Measurements from ENCODE around the gene SPC24.

SPC24 gene

DNA sequence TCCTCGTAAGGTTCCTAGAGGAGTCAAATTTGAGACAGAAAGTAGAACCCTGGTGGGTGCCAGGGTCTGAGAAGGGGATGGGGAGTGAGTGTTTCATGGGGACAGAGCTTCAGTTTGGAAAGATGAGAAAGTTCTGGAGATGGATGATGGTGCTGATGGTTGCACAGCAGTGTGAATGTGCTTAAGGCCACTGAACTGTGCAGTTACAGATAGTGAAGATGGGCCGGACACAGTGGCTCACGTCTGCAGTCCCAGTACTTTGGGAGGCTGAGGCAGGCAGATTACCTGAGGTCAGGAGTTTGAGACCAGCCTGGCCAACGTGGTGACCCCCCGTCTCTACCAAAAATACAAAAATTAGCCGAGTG lies 917 bp downstream of the SPC24 start:
- Histone ChIP-seq H3K27ac (replicated peaks) (peak overlapping the region; percentile 92), H3K27me3 (ENCODE audit: insufficient read depth, poor library complexity, severe bottlenecking) (no peaks in the 10 kb centered on the region), H3K4me3 (replicated peaks; ENCODE audit: insufficient read depth, low read length) (peak overlapping the region; percentile 97)
- TF ChIP-seq, protein P1, sequence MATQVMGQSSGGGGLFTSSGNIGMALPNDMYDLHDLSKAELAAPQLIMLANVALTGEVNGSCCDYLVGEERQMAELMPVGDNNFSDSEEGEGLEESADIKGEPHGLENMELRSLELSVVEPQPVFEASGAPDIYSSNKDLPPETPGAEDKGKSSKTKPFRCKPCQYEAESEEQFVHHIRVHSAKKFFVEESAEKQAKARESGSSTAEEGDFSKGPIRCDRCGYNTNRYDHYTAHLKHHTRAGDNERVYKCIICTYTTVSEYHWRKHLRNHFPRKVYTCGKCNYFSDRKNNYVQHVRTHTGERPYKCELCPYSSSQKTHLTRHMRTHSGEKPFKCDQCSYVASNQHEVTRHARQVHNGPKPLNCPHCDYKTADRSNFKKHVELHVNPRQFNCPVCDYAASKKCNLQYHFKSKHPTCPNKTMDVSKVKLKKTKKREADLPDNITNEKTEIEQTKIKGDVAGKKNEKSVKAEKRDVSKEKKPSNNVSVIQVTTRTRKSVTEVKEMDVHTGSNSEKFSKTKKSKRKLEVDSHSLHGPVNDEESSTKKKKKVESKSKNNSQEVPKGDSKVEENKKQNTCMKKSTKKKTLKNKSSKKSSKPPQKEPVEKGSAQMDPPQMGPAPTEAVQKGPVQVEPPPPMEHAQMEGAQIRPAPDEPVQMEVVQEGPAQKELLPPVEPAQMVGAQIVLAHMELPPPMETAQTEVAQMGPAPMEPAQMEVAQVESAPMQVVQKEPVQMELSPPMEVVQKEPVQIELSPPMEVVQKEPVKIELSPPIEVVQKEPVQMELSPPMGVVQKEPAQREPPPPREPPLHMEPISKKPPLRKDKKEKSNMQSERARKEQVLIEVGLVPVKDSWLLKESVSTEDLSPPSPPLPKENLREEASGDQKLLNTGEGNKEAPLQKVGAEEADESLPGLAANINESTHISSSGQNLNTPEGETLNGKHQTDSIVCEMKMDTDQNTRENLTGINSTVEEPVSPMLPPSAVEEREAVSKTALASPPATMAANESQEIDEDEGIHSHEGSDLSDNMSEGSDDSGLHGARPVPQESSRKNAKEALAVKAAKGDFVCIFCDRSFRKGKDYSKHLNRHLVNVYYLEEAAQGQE (IDR thresholded peaks at IDR 0.05; ENCODE audit: insufficient replicate concordance, low read depth) = no peak
- TF ChIP-seq POLR2AphosphoS5 (IDR thresholded peaks at IDR 0.05; ENCODE audit: low read depth) (no peak), SPI1 (IDR thresholded peaks at IDR 0.05; ENCODE audit: borderline replicate concordance, low read depth) (no peak), GABPA (IDR thresholded peaks at IDR 0.05; ENCODE audit: low read depth) (no peak)
- TF ChIP-seq, protein P2, sequence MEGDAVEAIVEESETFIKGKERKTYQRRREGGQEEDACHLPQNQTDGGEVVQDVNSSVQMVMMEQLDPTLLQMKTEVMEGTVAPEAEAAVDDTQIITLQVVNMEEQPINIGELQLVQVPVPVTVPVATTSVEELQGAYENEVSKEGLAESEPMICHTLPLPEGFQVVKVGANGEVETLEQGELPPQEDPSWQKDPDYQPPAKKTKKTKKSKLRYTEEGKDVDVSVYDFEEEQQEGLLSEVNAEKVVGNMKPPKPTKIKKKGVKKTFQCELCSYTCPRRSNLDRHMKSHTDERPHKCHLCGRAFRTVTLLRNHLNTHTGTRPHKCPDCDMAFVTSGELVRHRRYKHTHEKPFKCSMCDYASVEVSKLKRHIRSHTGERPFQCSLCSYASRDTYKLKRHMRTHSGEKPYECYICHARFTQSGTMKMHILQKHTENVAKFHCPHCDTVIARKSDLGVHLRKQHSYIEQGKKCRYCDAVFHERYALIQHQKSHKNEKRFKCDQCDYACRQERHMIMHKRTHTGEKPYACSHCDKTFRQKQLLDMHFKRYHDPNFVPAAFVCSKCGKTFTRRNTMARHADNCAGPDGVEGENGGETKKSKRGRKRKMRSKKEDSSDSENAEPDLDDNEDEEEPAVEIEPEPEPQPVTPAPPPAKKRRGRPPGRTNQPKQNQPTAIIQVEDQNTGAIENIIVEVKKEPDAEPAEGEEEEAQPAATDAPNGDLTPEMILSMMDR (IDR thresholded peaks at IDR 0.05; ENCODE audit: insufficient read depth, low read length) = no peak
- DNase-seq (ENCODE audit: low read depth in 1 of 2, low spot score in 1 of 2) = no peak

DNA sequence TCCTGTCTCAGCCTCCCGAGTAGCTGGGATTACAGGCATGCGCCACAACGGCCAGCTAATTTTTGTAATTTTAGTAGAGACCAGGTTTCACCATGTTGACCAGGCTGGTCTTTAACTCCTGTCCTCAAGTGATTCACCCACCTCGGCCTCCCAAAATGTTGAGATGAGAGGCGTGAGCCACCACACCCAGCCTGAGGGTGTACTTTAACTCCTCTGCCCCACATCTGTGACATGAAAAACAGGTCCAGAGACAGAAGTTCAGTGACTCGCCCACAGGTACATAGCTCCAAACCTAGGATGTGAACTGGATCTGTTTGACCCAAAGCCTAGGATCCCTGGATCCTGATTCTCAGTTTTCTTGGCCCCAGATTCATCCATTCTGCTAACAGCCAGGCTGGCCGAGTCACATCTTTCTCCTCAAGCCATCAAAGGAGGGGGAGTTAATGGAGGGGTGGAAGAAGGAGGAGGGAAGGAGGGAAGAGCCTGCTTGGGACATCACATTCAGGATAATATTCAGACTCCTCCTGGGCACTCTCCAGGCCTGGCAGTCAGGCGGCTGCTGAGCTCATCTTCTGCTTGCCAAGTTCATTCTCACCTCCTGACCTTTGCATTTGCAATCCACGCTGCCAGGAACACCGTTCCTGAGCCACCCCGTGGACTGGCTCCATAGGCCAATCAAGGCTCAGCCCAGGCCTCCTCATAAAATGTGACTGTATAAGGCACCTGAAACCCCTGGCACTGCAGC lies 3.1 kb downstream of the SPC24 start:
- H3K27me3 ChIP-seq (ENCODE audit: insufficient read depth, poor library complexity, severe bottlenecking) = no peaks in the 10 kb centered on the region
- H3K4me3 ChIP-seq (replicated peaks; ENCODE audit: insufficient read depth, low read length) = no peak overlapping the region
- H3K27ac ChIP-seq (replicated peaks) = no peak overlapping the region
- DNase-seq (ENCODE audit: low read depth in 1 of 2, low spot score in 1 of 2) = no peak
- TF ChIP-seq POLR2AphosphoS5 (IDR thresholded peaks at IDR 0.05; ENCODE audit: low read depth) = no peak
- no peak for TF ChIP-seq GABPA (IDR thresholded peaks at IDR 0.05; ENCODE audit: low read depth)
- TF ChIP-seq, protein P2 (IDR thresholded peaks at IDR 0.05; ENCODE audit: insufficient read depth, low read length) = no peak
- TF ChIP-seq SPI1 (IDR thresholded peaks at IDR 0.05; ENCODE audit: borderline replicate concordance, low read depth) = no peak
- TF ChIP-seq, protein P1 (IDR thresholded peaks at IDR 0.05; ENCODE audit: insufficient replicate concordance, low read depth) = no peak

DNA sequence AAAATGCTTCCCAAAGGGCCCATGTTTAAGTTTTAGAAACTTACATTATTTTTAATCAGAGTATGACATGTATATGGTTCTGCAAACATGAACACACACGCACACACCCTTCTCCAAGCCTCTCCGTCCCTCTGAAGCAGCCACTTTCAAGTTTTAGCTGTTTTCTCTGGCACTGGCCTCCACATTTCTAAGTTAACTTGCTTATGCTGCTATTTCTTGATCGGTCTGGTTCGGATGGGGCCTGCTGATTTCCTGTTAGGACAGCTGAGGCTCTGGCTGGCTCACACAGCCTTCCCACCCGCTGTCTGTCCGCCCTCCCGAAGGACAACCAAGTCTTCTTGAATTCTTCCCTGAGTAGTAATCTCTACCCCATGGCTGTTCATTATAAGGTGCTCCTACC lies 4.4 kb downstream of the SPC24 start:
- no peak overlapping the region for H3K27ac ChIP-seq (replicated peaks)
- no peaks in the 10 kb centered on the region for H3K27me3 ChIP-seq (ENCODE audit: insufficient read depth, poor library complexity, severe bottlenecking)
- TF ChIP-seq POLR2AphosphoS5 (IDR thresholded peaks at IDR 0.05; ENCODE audit: low read depth) = no peak
- TF ChIP-seq SPI1 (IDR thresholded peaks at IDR 0.05; ENCODE audit: borderline replicate concordance, low read depth) = no peak
- TF ChIP-seq GABPA (IDR thresholded peaks at IDR 0.05; ENCODE audit: low read depth) = no peak
- TF ChIP-seq, protein P2 (IDR thresholded peaks at IDR 0.05; ENCODE audit: insufficient read depth, low read length) = no peak
- TF ChIP-seq, protein P1 (IDR thresholded peaks at IDR 0.05; ENCODE audit: insufficient replicate concordance, low read depth) = no peak
- no peak overlapping the region for H3K4me3 ChIP-seq (replicated peaks; ENCODE audit: insufficient read depth, low read length)
- DNase-seq (ENCODE audit: low read depth in 1 of 2, low spot score in 1 of 2) = no peak

All from HL-60 (cell line).